CD14-positive monocyte (primary cell): ENCODE measurements around the gene RSPO4. TPM values are rescaled to one million over a fixed set of nuclear protein-coding genes. Genes with fewer than 3 reads are reported as not detected.
A peak's percentile ranks its signal among the peaks of the same experiment; 100 is the strongest.

ENCODE experiments used
- DNase-seq, 3 donors: peaks; one replicate each; pipeline ENCODE4 v3.0.0-alpha.2; 2011 to 2022
- H2AFZ ChIP-seq: 2 replicates; pipeline ENCODE4 v1.6.0; 2012; ENCODE audit warnings: mild to moderate bottlenecking, low read depth, low read length, inconsistent platforms; ENCODE audit not compliant: insufficient read depth, poor library complexity, severe bottlenecking
- H3K27ac ChIP-seq, 2 donors: 1 replicate in 1 of 2; 2 replicates in 1 of 2; pipeline ENCODE4 v1.5.1; 2012 to 2013; ENCODE audit warnings: low read length in 2 of 2, control low read depth in 1 of 2, inconsistent platforms in 1 of 2, low read depth in 1 of 2, mild to moderate bottlenecking in 1 of 2
- H3K27me3 ChIP-seq, 2 donors: one replicate each; pipeline versions ENCODE4 v1.6.0 to v1.6.1; 2011 to 2013; ENCODE audit warnings: low read length in 2 of 2; ENCODE audit not compliant: control insufficient read depth in 2 of 2, insufficient read depth in 2 of 2
- H3K36me3 ChIP-seq, 2 donors: replicated peaks in 1 of 2; 1 replicate in 1 of 2; 2 replicates in 1 of 2; pipeline versions ENCODE4 v1.5.1 to v1.6.1; 2012 to 2013; ENCODE audit warnings: low read length in 2 of 2, control low read depth in 1 of 2, inconsistent platforms in 1 of 2, mild to moderate bottlenecking in 1 of 2; ENCODE audit not compliant: insufficient read depth in 2 of 2, control insufficient read depth in 1 of 2
- H3K4me1 ChIP-seq, 2 donors: 1 replicate in 1 of 2; 2 replicates in 1 of 2; pipeline versions ENCODE4 v1.5.1 to v1.6.1; 2012 to 2013; ENCODE audit warnings: low read length in 2 of 2, control low read depth in 1 of 2, inconsistent platforms in 1 of 2, mild to moderate bottlenecking in 1 of 2, moderate library complexity in 1 of 2; ENCODE audit not compliant: insufficient read depth in 2 of 2, control insufficient read depth in 1 of 2
- H3K4me2 ChIP-seq: replicated peaks from 2 replicates; pipeline ENCODE3; 2012; ENCODE audit warnings: low read length, moderate library complexity, mild to moderate bottlenecking; ENCODE audit not compliant: poor library complexity, severe bottlenecking; ENCODE audit errors: extremely low read depth
- H3K4me3 ChIP-seq, 3 experiments: fragments of 200-600 bp in 1 of 3; sonication (generic) in 1 of 3; replicated peaks in 1 of 3; 1 replicate in 2 of 3; 2 replicates in 1 of 3; pipeline ENCODE4 v1.5.1; 2011 to 2013; ENCODE audit warnings: low read length in 3 of 3, mild to moderate bottlenecking in 3 of 3, control low read depth in 2 of 3, low read depth in 2 of 3, inconsistent platforms in 1 of 3, moderate library complexity in 1 of 3
- H3K79me2 ChIP-seq: 2 replicates; pipeline ENCODE4 v1.6.0; 2012; ENCODE audit warnings: mild to moderate bottlenecking, control low read depth, inconsistent platforms, low read length, moderate library complexity; ENCODE audit not compliant: insufficient read depth
- H3K9ac ChIP-seq: 2 replicates; pipeline ENCODE4 v1.6.0; 2017; ENCODE audit warnings: low read length, mild to moderate bottlenecking; ENCODE audit not compliant: insufficient read depth, poor library complexity, severe bottlenecking
- H3K9me3 ChIP-seq, 2 donors: replicated peaks in 1 of 2; 1 replicate in 1 of 2; 2 replicates in 1 of 2; pipeline versions ENCODE4 v1.5.1 to v1.6.1; 2012 to 2013; ENCODE audit warnings: low read length in 2 of 2, control low read depth in 1 of 2; ENCODE audit not compliant: control insufficient read depth in 1 of 2, insufficient read depth in 1 of 2
- H4K20me1 ChIP-seq: 2 replicates; pipeline ENCODE4 v1.6.0; 2012; ENCODE audit warnings: mild to moderate bottlenecking, low read length, control low read depth, moderate library complexity; ENCODE audit not compliant: insufficient read depth
- H3K27ac Mint-ChIP-seq, 7 donors: one replicate each; pipeline ENCODE4 v1.8.0; 2020; ENCODE audit warnings: mild to moderate bottlenecking in 7 of 7, mixed read lengths in 7 of 7, moderate library complexity in 6 of 7, inconsistent platforms in 2 of 7
- H3K27me3 Mint-ChIP-seq, 3 donors: one replicate each; pipeline ENCODE4 v1.8.0; 2021 to 2022; ENCODE audit warnings: low read depth in 3 of 3, mild to moderate bottlenecking in 3 of 3, mixed read lengths in 3 of 3, moderate library complexity in 3 of 3, inconsistent platforms in 1 of 3
- H3K36me3 Mint-ChIP-seq, 2 donors: one replicate each; pipeline ENCODE4 v1.8.0; 2020; ENCODE audit warnings: mixed read lengths in 2 of 2, inconsistent platforms in 1 of 2, mild to moderate bottlenecking in 1 of 2
- H3K4me1 Mint-ChIP-seq: one replicate; pipeline ENCODE4 v1.8.0; 2020; ENCODE audit warnings: mild to moderate bottlenecking, mixed read lengths
- H3K4me3 Mint-ChIP-seq, 2 donors: one replicate each; pipeline ENCODE4 v1.8.0; 2020; ENCODE audit warnings: mild to moderate bottlenecking in 2 of 2, mixed read lengths in 2 of 2, moderate library complexity in 1 of 2
- H3K9me3 Mint-ChIP-seq, 7 donors: one replicate each; pipeline ENCODE4 v1.8.0; 2020 to 2022; ENCODE audit warnings: mixed read lengths in 7 of 7, mild to moderate bottlenecking in 6 of 7, moderate library complexity in 6 of 7, inconsistent platforms in 2 of 7
- WGBS: methylation state at CpG from one replicate; pipeline ENCODE4 v1.1.5; 2013; ENCODE audit warnings: missing lambda C conversion rate; ENCODE audit not compliant: insufficient coverage; 5-methylcytosine and 5-hydroxymethylcytosine counted together
- intact Hi-C, 2 donors: fragments of 100-400 bp; cut with micrococcal nuclease; formaldehyde crosslinking; loops; one replicate each; pipeline versions ENCODE4 v1.15.0 to v1.15.1; 2023
- polyA plus RNA-seq, 3 donors: library from polyadenylated mRNA; depleted of rRNA in 1 of 3; unstranded in 2 of 3; stranded (reverse) in 1 of 3; fragments of 300-500 nt in 2 of 3; fragments of >200 nt in 1 of 3; fragmentation: Illumina TruSeq in 2 of 3; gene quantifications; 1 replicate in 2 of 3; 2 replicates in 1 of 3; pipeline ENCODE4 v1.2.3, GENCODE V29; 2012 to 2021
- TF ChIP-seq, protein P1 (sequence below): fragments of 200-600 bp; IDR thresholded peaks from one replicate; pipeline ENCODE4 v1.8.0; 2022; ENCODE audit warnings: antibody characterized with exemption, mild to moderate bottlenecking

RSPO4 gene
- polyA plus RNA-seq, 3 donors, result not detected

DNA sequence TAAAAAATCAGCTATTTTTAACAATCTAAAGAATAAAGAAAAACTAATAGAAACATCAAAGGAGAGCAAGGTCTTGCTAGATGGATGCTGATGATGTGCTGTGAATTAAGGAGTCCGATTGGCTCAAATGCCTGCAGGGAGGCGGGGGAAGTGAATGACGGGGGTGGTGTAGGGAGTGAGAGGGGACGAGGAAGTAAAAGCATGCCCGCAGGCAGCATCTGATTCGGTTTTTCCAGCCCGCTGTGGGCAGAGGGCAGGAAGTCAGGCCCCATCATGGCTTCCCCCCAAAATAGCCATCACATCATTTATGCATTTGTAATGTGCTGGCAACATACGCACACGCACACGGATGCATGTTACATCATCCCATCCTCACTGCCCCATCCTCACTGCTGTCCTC, 10.3 kb downstream of the RSPO4 start:
- Mint-ChIP-seq H3K27me3 (peaks cover 8 to 21% (median 14%) of the 10 kb centered on the region in 3 donors), H3K9me3 (peaks cover 3 to 8% (median 6%) of the 10 kb centered on the region in 7 donors), H3K27ac (no peak overlapping the region), H3K4me3 (no peak overlapping the region), H3K36me3 (no peaks in the 10 kb centered on the region), H3K4me1 (peaks cover 3% of the 10 kb centered on the region)
- WGBS, result 20% methylated on average over 1 of the region's 10 CpGs
- H2AFZ ChIP-seq, result no peak overlapping the region
- no peaks in the 10 kb centered on the region for H3K27me3 ChIP-seq
- intact Hi-C loops, result no loop called here
- H3K4me1 ChIP-seq, result no peaks in the 10 kb centered on the region
- TF ChIP-seq, protein P1, sequence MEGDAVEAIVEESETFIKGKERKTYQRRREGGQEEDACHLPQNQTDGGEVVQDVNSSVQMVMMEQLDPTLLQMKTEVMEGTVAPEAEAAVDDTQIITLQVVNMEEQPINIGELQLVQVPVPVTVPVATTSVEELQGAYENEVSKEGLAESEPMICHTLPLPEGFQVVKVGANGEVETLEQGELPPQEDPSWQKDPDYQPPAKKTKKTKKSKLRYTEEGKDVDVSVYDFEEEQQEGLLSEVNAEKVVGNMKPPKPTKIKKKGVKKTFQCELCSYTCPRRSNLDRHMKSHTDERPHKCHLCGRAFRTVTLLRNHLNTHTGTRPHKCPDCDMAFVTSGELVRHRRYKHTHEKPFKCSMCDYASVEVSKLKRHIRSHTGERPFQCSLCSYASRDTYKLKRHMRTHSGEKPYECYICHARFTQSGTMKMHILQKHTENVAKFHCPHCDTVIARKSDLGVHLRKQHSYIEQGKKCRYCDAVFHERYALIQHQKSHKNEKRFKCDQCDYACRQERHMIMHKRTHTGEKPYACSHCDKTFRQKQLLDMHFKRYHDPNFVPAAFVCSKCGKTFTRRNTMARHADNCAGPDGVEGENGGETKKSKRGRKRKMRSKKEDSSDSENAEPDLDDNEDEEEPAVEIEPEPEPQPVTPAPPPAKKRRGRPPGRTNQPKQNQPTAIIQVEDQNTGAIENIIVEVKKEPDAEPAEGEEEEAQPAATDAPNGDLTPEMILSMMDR, result no peak
- no peaks in the 10 kb centered on the region for H3K36me3 ChIP-seq
- H4K20me1 ChIP-seq, result no peaks in the 10 kb centered on the region
- no peak overlapping the region for H3K4me3 ChIP-seq
- no peak overlapping the region for H3K9ac ChIP-seq
- H3K27ac ChIP-seq, result no peak overlapping the region
- no peak overlapping the region for H3K4me2 ChIP-seq
- H3K79me2 ChIP-seq, result no peaks in the 10 kb centered on the region
- H3K9me3 ChIP-seq, result peaks cover 0 to 5% of the 10 kb centered on the region in 2 donors
- DNase-seq, result peak in 1 of 3 donors; percentile 44

DNA sequence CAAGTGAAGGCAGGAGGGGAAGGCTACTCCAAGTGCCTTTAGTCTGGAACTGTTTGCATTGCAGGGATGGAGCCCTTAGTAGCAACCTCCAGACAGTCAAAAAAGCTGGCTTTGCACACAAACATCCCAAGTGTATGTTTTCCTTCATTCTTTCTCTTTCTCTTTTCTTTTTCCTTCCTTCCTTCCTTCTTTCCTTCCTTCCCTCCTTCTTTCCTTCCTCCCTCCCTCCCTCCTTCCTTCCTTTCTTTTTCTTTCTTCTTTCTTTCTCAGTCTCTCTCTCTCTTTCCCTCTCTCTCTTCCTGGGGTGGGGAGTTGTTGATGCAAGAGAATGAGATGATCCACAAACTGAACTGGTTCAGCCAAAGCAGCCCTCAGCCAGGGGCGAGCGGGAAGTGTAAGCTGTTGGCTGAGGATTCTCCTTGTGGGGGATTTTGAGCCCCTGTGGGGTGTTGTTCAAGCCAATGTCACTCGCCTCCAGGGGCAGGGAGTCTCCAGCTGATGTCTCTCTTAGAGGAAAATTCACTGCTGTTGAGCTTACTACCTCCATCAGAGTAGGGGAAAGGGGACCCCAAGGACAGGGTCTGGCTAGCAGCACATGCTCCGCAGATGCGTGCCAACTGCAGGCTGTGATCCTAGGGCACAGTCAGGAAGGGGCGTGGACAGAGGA, 11.7 kb downstream of the RSPO4 start:
- no peak overlapping the region for H3K4me3 Mint-ChIP-seq
- peak overlapping the region in 1 of 7 donors; percentile 44 for H3K27ac Mint-ChIP-seq
- H3K4me3 ChIP-seq, result no peak overlapping the region
- H3K36me3 Mint-ChIP-seq, result no peaks in the 10 kb centered on the region
- no peaks in the 10 kb centered on the region for H3K27me3 ChIP-seq
- H3K9me3 ChIP-seq, result peaks cover 0 to 5% of the 10 kb centered on the region in 2 donors
- TF ChIP-seq, protein P1, result no peak
- intact Hi-C loops, result no loop called here
- H3K79me2 ChIP-seq, result no peaks in the 10 kb centered on the region
- H4K20me1 ChIP-seq, result no peaks in the 10 kb centered on the region
- H3K27me3 Mint-ChIP-seq, result peaks cover 10 to 25% (median 14%) of the 10 kb centered on the region in 3 donors
- no peak for DNase-seq
- H3K27ac ChIP-seq, result no peak overlapping the region
- no peaks in the 10 kb centered on the region for H3K36me3 ChIP-seq
- peaks cover 3 to 8% (median 6%) of the 10 kb centered on the region in 7 donors for H3K9me3 Mint-ChIP-seq
- no peak overlapping the region for H3K9ac ChIP-seq
- H3K4me1 ChIP-seq, result no peaks in the 10 kb centered on the region
- H3K4me1 Mint-ChIP-seq, result peaks cover 3% of the 10 kb centered on the region
- H2AFZ ChIP-seq, result no peak overlapping the region
- H3K4me2 ChIP-seq, result no peak overlapping the region
- 82% methylated on average over 3 of the region's 6 CpGs for WGBS
